Caco-2 (cell line): ENCODE data around the gene HK2. TPM values are rescaled to one million over a fixed set of nuclear protein-coding genes. Genes with fewer than 3 reads are reported as not detected.

Experiments
- BruUV-seq: library from RNA; stranded (reverse); fragments of 400-500 nt; replicated peaks from 2 replicates; lab custom pipeline; 2021; lab: Mats Ljungman, UMichigan
- CTCF ChIA-PET: fragments of 300-600 bp; sonication (Branson Sonifier 250); formaldehyde crosslinking; loops from one replicate; lab custom pipeline; 2022; ENCODE audit warnings: antibody characterized with exemption; lab: Charles Lee
- POLR2A ChIA-PET: fragments of 300-600 bp; sonication (Branson Sonifier 250); formaldehyde crosslinking; loops from one replicate; lab custom pipeline; 2022; ENCODE audit warnings: antibody characterized with exemption; lab: Charles Lee
- DNase-seq, 2 experiments: peaks; one replicate each; pipeline versions ENCODE4 v3.0.0 to v3.0.0-alpha.2; 2020 to 2022
- H3K27me3 ChIP-seq: replicated peaks from 2 replicates; pipeline ENCODE4 v1.6.0; 2011; ENCODE audit warnings: low read length; ENCODE audit not compliant: control insufficient read depth, insufficient read depth
- H3K36me3 ChIP-seq: 2 replicates; pipeline ENCODE4 v1.5.1; 2011; ENCODE audit warnings: low read length; ENCODE audit not compliant: control insufficient read depth, insufficient read depth
- H3K4me1 ChIP-seq: fragments of 250-450 bp; sonication (Bioruptor Pico); 2 replicates; pipeline ENCODE4 v1.5.1; 2020; ENCODE audit warnings: mild to moderate bottlenecking
- H3K4me3 ChIP-seq: 2 replicates; pipeline ENCODE4 v1.5.1; 2011; ENCODE audit warnings: low read depth, mild to moderate bottlenecking, control low read depth, low read length
- H3K9me3 ChIP-seq: fragments of 250-450 bp; sonication (Bioruptor Pico); 2 replicates; pipeline ENCODE4 v1.5.1; 2020; ENCODE audit warnings: mild to moderate bottlenecking, moderate library complexity
- H3K27ac Mint-ChIP-seq: one replicate; pipeline ENCODE4 v1.8.0; 2022; ENCODE audit warnings: mixed read lengths; ENCODE audit not compliant: unreplicated experiment
- H3K27me3 Mint-ChIP-seq: one replicate; pipeline ENCODE4 v1.8.0; 2022; ENCODE audit warnings: mixed read lengths; ENCODE audit not compliant: insufficient read depth, unreplicated experiment
- H3K36me3 Mint-ChIP-seq: one replicate; pipeline ENCODE4 v1.8.0; 2022; ENCODE audit warnings: mild to moderate bottlenecking, mixed read lengths; ENCODE audit not compliant: insufficient read depth, unreplicated experiment
- H3K4me1 Mint-ChIP-seq: one replicate; pipeline ENCODE4 v1.8.0; 2022; ENCODE audit warnings: low read depth, mixed read lengths; ENCODE audit not compliant: unreplicated experiment
- H3K4me3 Mint-ChIP-seq: one replicate; pipeline ENCODE4 v1.8.0; 2022; ENCODE audit warnings: mild to moderate bottlenecking, moderate library complexity, mixed read lengths; ENCODE audit not compliant: unreplicated experiment
- H3K9me3 Mint-ChIP-seq: one replicate; pipeline ENCODE4 v1.8.0; 2022; ENCODE audit warnings: mixed read lengths; ENCODE audit not compliant: unreplicated experiment
- intact Hi-C: fragments of 100-400 bp; cut with micrococcal nuclease; formaldehyde crosslinking; loops from one replicate; pipeline ENCODE4 v1.10.0; 2022; ENCODE audit not compliant: unreplicated experiment
- total RNA-seq: library from RNA; stranded (reverse); gene quantifications from 2 replicates; pipeline ENCODE4 v1.2.3, GENCODE V29; 2022
- TF ChIP-seq, protein P1 (sequence below), 2 experiments: fragments of 200-600 bp in 1 of 2; IDR thresholded peaks; 1 replicate in 1 of 2; 2 replicates in 1 of 2; pipeline versions ENCODE4 v1.5.1 to v1.8.0; 2011 to 2022; ENCODE audit warnings: antibody characterized with exemption in 1 of 2, control low read depth in 1 of 2, inconsistent platforms in 1 of 2, low read depth in 1 of 2, low read length in 1 of 2, mild to moderate bottlenecking in 1 of 2, moderate library complexity in 1 of 2; ENCODE audit not compliant: insufficient read depth in 1 of 2, severe bottlenecking in 1 of 2, unreplicated experiment in 1 of 2

HK2 gene
- total RNA-seq, 1 experiment from 2014 or later, result 19.9 TPM

DNA sequence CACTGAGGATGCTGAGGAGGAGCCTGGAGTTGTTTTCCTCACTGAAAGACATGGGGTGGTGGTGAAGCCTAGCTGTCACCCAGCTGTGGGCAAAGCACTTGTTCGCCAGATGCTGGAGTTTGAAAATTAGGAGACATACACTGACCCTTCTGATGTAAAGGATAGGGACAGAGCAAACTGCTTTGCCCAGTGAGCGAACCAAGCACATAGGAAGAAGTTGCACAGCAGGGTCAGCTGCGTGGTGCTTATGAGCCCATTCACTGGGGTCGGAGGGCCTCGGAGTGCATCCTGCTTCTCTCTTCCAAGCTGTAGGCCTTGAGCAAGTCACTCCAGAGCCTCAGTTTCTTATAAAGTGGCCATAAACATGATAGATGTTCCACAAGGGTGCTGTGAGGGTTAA, 50.9 kb downstream of the HK2 start:
- H3K4me1 Mint-ChIP-seq, result no peaks in the 10 kb centered on the region
- intact Hi-C loops, result no loop called here
- BruUV-seq, result no TSS peak
- CTCF ChIA-PET, result no interaction called here
- H3K9me3 Mint-ChIP-seq, result no peaks in the 10 kb centered on the region
- no peaks in the 10 kb centered on the region for H3K27me3 ChIP-seq
- no peaks in the 10 kb centered on the region for H3K27me3 Mint-ChIP-seq
- H3K36me3 Mint-ChIP-seq, result peaks cover 5% of the 10 kb centered on the region
- H3K4me1 ChIP-seq, result no peaks in the 10 kb centered on the region
- no peak overlapping the region for H3K4me3 Mint-ChIP-seq
- H3K36me3 ChIP-seq, result peaks cover 3% of the 10 kb centered on the region
- H3K4me3 ChIP-seq, result no peak overlapping the region
- H3K9me3 ChIP-seq, result no peaks in the 10 kb centered on the region
- TF ChIP-seq, protein P1, sequence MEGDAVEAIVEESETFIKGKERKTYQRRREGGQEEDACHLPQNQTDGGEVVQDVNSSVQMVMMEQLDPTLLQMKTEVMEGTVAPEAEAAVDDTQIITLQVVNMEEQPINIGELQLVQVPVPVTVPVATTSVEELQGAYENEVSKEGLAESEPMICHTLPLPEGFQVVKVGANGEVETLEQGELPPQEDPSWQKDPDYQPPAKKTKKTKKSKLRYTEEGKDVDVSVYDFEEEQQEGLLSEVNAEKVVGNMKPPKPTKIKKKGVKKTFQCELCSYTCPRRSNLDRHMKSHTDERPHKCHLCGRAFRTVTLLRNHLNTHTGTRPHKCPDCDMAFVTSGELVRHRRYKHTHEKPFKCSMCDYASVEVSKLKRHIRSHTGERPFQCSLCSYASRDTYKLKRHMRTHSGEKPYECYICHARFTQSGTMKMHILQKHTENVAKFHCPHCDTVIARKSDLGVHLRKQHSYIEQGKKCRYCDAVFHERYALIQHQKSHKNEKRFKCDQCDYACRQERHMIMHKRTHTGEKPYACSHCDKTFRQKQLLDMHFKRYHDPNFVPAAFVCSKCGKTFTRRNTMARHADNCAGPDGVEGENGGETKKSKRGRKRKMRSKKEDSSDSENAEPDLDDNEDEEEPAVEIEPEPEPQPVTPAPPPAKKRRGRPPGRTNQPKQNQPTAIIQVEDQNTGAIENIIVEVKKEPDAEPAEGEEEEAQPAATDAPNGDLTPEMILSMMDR (IDR thresholded peaks at IDR 0.05; ENCODE audit: insufficient read depth in 1 of 2, low read depth in 1 of 2, low read length in 1 of 2, severe bottlenecking in 1 of 2, unreplicated experiment in 1 of 2), result no peak
- POLR2A ChIA-PET, result interaction anchor here (0.5 kb wide), 1 partner anchor 244 kb away, joined by 4 read pairs; no protein-coding TSS in a partner anchor
- DNase-seq, result no peak
- H3K27ac Mint-ChIP-seq, result no peak overlapping the region

DNA sequence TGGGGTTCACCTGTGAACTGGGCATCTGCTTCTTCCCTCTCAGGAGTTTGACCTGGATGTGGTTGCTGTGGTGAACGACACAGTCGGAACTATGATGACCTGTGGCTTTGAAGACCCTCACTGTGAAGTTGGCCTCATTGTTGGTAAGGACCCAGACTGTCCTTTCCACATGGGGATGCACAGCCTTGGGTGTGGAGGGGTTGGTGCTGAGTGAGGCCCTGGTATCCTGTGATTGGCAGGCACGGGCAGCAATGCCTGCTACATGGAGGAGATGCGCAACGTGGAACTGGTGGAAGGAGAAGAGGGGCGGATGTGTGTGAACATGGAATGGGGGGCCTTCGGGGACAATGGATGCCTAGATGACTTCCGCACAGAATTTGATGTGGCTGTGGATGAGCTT, 52.3 kb downstream of the HK2 start:
- no peak overlapping the region for H3K27ac Mint-ChIP-seq

DNA sequence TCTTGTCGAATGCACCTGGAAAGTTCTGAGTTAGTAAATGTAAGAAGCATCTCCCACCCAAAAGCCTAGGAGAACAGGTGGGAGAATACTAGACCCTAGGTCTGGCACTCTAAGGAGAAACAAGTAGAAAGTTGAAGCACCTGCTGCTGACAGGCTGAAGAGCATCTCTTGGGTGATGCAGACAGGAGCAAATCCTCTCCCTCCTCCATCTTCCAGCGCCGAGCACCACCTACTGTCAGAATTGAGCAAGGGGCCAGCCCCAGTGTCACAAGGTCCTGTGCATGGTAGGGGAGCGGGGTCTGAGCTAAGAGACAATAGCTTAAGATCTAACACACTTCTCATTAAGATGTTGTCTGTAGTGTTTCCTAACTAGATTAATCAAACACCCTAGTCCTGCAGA, 52.9 kb downstream of the HK2 start:
- Histone ChIP-seq H3K4me1 (no peaks in the 10 kb centered on the region), H3K36me3 (peaks cover 3% of the 10 kb centered on the region), H3K9me3 (no peaks in the 10 kb centered on the region), H3K4me3 (no peak overlapping the region), H3K27me3 (no peaks in the 10 kb centered on the region)
- intact Hi-C loops, result loop anchor here (1.0 kb wide), 1 partner anchor 197 kb away; no protein-coding TSS in a partner anchor
- Mint-ChIP-seq H3K27ac (no peak overlapping the region), H3K27me3 (no peaks in the 10 kb centered on the region), H3K4me3 (no peak overlapping the region), H3K4me1 (no peaks in the 10 kb centered on the region), H3K36me3 (peaks cover 11% of the 10 kb centered on the region), H3K9me3 (no peaks in the 10 kb centered on the region)
- peak in 1 of 2 experiments; percentile 32 for DNase-seq
- POLR2A ChIA-PET, result no interaction called here
- no TSS peak for BruUV-seq
- CTCF ChIA-PET, result interaction anchor here (0.5 to 0.6 kb wide), 3 partner anchors 17 to 565 kb away, joined by 3 read pairs; no protein-coding TSS in a partner anchor
- TF ChIP-seq, protein P1 (IDR thresholded peaks at IDR 0.05; ENCODE audit: insufficient read depth in 1 of 2, low read depth in 1 of 2, low read length in 1 of 2, severe bottlenecking in 1 of 2, unreplicated experiment in 1 of 2), result peak in 1 of 2 experiments; percentile 31

More for the DNA sequence above, 52.3 kb downstream of the HK2 start:
- no peak for DNase-seq
- BruUV-seq, result no TSS peak
- Histone ChIP-seq H3K4me1 (no peaks in the 10 kb centered on the region), H3K36me3 (peaks cover 3% of the 10 kb centered on the region), H3K9me3 (no peaks in the 10 kb centered on the region), H3K27me3 (no peaks in the 10 kb centered on the region), H3K4me3 (no peak overlapping the region)
- Mint-ChIP-seq H3K36me3 (peaks cover 11% of the 10 kb centered on the region), H3K9me3 (no peaks in the 10 kb centered on the region), H3K27me3 (no peaks in the 10 kb centered on the region), H3K4me1 (no peaks in the 10 kb centered on the region), H3K4me3 (no peak overlapping the region)
- CTCF ChIA-PET, result no interaction called here
- intact Hi-C loops, result no loop called here
- POLR2A ChIA-PET, result no interaction called here
- TF ChIP-seq, protein P1 (IDR thresholded peaks at IDR 0.05; ENCODE audit: insufficient read depth in 1 of 2, low read depth in 1 of 2, low read length in 1 of 2, severe bottlenecking in 1 of 2, unreplicated experiment in 1 of 2), result no peak
